ENCODE results near the gene UBE2D2.

Gene UBE2D2

DNA sequence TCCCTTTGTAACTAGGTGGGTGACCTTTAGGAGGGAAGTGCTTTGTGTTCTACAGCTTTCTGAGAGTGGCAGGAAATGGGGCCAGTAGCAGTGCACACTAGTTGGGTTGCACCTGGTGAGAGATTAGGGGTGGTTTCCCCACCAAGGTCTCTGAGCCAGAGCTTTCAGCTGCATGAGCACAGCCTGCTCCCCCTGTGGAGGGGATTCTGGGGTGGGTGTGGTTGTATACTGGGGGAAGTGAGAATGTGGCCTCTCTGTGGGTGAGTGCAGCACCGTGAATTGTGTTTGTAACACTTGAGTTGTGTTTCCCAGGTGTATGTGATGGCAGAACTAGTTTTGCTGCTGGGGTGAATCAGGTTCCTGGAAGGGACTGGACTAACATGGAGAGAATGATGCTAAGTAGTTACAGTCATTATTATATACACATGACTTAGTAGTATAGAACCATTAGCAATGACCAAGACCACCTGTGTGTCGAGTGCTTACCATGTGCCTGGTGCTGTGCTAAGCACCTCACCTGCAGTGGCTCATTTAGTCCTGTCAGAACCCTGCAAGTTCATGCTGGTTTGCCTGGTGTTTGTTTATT lies 75.2 kb downstream of the UBE2D2 start:
- peak; percentile 25 for DNase-seq

DNA sequence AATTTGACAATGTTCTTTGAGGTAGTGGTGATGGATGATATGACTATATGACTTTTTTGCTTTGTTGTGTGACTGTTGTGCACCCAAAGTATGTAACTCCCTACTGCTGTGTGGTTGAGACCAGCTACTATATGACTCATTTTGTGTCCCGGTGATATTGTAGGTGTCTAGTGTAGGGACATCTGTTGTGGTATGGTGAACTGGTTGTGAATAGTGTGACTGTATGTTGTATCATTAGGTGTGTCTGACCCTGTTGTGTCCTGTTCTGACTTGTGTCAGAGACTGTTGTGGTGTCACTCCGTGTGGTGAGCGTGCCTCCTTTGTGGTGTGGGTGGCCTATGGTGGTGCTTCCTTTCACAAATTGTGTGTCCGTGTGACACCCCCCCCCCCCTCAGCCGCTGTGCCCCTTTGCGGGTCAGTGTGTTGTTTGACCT lies 75.9 kb downstream of the UBE2D2 start:
- no peak for DNase-seq

DNA sequence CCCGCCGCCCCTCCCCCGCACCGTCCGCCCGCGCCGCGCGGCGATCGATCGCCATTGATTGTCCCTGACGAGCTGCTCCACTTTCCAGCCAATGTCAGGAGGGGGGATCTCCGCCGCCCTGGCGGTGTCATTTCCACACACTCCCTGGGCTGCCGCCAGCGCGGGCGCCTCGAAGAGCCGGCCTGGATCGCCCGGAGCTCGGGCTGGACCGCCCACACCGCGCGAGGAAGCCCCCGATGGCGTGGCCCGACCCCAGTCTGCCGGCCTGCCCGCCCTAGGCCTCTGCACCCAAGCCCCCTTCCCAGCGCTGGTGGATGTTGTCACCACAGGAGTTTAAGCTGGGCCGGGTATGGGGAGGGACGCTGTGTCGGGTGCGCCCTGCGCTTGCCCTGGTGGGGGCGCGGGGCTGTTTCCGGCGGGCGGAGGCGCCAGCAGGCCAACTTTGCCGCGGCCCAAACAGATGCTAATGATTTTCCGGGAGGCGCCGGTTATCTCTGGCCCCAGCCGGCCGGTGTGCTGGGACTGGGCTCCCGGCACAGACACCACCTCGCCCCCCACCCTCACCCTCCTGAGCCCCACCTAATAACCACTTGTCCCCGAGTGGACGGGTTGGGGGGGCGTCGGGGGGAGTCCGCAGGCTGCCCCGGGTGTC lies 76.4 kb downstream of the UBE2D2 start:
- peak; percentile 86 for DNase-seq

DNA sequence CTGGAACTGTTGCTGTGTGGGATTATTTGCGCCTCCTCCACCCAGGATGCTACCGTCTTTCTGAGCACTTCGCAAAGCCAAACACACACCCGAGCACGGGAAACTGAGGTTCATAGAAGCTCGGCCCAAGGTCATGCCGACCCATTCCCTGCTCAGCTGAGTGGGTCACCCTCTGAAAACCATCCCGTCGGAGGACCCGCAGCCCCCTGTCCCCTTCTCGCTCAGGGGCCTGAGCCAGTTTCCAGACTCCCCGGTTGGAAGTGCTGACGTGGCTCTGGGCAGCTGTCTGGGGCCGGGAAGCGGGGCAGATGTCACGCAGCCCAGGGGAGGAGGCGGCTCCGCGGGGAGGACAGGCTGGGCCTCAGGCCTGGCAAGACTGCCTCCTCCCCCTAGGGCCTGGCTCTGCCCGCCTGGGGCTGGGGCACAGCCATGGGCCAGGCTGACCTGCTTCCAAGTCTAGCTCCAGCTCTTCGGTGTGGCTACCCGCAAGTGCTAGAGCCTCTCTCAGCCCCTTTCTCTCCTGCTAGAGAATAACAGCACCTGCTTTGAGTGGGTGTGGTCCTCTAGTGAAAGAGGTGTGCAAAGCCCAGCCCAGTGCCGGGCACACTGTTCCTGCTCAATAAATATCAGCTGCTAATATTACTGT lies 77.1 kb downstream of the UBE2D2 start:
- DNase-seq, result peak; percentile 65

DNA sequence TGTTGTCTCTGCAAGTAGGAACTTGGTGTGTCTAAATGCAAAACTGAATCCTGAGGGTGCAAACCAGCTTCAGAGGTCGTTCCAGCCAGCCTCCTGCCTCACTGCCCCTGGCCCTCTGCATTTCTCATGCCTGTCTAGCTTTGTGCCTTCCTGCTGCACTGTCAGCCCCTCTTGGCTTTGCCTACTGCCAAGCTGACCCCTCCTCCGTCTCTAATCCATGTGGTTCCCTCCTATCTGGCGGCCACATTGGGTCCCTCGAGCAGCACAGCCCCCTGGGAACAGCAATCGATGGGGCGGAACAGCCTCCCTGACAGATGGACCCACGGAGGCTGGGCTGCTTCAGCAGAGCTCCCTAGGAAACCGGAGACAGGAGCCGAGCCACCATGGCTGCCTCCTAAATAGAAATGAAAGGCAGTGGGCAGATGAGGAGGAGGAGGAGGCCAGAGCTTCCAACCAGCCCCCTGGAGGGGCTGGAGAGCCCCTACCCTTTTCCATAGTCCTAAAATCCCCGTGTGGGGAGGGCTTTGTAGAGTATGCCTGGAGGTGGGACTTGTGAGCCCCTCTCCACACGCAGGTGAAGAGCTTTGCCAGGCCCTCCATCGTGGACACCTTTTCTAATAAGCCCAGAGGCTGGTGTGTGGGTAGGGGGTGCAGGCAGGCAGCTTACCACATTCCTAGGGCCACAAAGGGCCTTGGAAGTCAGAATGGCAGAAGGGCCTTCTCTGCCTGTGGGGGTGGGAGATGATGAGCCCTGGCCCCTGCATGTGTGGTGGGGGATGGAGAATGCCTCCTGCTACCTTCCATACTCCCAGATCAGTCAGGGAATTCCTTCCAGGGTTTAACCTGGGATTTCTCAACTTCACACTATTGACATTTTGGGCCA lies 77.8 kb downstream of the UBE2D2 start:
- DNase-seq, result peak; percentile 95

DNA sequence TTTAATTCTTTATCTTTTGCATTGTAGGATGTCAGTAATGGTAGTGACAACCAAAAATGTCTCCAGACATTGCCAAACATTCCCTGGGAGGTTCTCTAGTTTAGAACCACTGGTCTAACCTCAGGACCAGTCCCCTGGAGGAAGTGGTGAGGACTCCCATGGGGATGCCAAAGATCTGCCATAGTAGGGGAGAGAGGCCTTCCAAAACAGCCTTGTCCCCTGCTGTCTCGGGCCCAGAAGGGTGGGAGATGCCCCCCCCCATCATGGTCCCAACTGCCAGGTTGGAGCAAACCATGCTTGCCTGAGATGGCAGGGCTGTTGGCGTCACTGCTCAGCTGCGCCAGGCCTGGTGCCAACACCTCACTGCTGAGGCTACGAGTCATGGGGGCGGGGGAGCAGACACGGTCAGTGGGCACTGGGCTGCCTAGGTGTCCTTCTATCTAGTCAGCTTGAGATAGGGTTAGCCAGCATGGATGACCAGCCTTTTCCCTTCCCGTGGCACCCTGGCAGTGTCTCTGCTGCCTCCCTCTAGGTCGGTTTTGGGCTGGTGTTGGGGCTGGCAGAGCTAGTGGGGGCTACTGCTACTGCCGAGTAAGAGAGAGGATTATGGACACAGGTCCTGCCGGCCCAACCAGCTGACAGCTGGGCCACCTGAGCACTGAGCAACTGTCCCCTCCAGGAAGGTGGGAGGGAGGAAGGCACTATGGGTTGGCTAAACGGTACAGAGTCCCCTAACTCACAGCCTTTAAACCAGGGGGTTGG lies 78.7 kb downstream of the UBE2D2 start:
- peak; percentile 55 for DNase-seq

DNA sequence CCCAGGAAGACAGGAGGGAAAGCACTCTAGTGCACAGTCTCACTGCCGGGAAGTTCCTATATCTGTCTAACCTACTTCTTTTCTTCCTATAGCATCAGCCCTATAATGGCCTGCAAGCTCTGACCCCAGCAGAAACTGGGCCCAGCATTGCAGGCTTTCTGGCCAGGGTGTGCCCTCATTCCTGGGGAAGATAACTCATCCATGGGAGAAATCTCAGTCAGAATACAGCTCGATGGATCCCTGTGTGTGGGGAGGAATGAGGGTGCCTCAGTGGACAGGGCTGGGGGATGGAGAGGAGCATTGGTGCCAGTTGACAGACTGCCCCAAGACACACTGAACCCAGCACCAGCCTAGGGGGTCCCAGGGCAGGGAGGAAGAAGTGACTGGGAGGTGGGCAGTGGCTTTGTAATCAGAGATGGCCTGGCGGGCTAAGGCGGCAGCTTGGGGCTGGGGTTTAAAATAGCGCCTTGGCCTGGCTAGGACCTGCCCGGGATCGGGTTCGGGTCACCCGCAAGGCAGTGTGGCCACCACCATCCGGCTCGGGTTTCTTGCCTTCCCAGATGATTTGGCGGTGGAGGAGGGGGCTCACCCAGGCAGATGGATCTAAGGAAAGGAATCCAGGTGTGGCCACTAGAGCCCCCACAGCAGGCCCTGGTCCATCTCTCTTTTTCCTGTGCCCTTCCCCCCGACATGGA lies 79.4 kb downstream of the UBE2D2 start:
- DNase-seq, result no peak

DNA sequence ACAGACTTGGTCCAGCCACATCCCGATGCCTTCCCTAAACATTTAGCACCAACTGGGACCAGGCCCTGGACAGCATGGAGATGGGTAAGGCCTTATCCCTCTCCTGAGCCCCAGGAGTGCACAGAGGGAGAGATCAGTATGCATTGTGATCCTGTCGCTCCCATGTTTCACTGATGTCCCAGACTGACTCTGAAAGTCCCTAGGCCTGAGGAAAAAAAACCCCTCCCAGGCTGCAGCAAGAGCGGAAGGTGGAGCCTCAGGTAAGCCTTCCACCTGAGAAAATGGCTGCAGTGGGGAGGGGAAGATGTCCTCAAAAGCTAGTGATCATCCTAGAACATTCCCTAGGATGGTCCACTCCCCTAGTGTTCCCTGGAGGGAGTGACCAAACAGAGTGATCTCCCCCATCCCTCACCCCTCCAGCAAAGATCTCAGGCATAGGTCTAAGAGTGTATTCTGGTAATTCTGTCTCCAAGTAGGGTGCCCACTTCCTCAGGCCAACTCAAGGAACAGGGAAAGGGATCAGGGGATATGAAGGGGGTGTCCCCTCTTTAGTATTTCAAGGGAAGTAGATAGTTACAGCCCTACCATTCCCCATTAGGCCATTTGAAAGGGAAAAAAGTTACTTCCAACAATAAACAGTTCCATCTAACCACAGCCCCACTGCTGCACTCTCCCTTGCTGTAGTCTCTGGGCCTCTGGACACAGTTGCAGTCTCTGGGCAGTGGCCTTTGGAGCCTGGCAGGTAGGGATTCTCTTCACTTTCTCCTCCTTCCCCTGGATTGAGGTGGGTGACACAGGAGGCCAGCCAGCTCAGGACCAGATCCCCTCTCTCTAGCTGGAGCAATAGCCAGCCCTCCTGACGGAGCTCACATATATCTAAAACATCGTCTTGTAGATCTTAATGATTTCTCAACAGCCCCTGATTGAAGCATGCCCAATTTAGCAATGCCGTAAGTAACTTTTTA lies 80.3 kb downstream of the UBE2D2 start:
- DNase-seq, result no peak

DNA sequence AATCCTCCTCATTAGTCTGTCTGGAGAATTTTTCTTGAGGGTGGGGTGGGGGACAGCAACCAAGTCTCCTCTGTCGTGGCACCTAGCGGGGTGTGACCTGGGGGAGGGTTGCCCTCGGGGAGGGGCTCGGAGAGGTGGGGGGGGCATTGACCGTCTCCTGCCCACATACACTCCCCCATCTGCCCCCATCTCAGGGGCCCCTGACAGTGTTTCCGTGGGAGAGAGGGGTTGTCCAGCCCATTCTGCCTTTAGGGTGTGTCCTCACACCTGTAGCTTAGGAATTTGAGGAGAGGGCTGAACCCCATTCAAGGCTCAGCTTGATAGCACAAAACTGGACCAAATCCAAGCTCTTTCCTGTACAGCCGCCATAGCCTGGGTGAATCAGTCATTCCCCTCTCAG lies 81.1 kb downstream of the UBE2D2 start:
- no peak for DNase-seq

DNA sequence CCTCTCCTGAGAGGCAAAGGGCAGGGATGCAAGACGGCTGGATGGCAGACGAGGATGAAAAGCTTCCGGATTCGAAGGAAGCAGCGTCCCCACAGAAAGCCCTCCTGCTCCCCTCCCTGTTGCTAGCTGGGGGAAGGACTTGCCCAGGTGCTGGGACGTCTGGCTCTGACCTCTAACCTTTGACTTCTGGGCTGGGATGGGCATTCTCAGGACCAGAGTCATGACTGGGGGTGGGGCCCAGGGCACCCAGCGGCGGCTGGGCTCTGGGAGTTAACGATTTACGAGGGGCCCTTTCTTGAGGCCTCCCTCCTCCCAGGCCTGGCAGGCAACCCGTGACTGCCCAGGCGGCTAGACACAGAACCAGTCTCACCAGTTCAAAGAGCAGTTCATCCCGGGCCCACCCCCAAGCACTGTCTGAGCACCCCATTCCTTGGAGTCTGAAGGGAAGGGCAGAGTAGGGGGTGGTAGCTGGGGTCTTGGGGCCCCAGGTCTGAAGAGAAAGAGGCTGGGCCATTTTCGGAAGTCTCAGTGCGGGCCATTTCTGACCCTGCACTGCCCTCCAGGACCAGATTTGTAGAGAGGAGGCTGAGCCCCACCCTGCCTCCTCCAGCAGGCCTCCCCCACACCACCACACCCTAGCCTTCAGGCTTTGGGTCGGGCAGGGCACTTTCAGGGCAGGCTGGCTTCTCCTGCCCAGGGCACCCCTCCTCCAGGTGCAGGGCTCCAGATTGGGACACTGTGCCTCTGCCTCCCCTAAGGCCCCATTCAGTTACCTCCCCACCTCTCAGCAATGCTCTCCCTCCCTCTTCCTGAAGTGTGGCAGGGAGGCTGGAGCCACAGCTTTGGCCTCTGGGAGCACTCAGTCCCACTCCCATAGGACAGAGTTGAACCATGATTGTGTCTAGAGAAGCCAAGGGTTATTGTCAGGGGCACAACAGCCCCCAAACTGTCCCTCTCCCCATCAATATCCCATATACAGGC lies 82.0 kb downstream of the UBE2D2 start:
- DNase-seq, result no peak

DNA sequence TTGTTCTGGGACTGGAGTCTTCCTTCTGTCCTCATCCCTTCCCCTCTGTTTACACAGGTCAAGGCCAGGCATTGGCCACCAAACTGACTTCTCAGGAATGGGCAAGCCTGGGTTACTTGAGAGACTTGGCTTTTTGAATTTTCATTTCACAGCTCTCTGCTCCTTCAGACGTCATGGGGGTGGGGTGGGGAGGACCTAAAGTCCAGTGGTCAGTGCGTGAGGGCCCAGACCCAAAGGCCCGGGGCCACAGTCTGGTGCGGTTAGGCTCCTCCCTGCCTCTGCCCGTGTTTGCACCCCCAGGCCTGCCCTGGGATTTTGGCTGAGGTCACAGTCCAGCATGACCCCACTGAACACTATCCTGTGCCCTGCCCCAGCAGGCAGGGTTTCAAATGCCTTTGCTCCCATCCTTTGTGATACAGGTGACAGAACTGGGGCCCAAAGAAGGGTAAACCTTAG lies 82.9 kb downstream of the UBE2D2 start:
- no peak for DNase-seq

DNA sequence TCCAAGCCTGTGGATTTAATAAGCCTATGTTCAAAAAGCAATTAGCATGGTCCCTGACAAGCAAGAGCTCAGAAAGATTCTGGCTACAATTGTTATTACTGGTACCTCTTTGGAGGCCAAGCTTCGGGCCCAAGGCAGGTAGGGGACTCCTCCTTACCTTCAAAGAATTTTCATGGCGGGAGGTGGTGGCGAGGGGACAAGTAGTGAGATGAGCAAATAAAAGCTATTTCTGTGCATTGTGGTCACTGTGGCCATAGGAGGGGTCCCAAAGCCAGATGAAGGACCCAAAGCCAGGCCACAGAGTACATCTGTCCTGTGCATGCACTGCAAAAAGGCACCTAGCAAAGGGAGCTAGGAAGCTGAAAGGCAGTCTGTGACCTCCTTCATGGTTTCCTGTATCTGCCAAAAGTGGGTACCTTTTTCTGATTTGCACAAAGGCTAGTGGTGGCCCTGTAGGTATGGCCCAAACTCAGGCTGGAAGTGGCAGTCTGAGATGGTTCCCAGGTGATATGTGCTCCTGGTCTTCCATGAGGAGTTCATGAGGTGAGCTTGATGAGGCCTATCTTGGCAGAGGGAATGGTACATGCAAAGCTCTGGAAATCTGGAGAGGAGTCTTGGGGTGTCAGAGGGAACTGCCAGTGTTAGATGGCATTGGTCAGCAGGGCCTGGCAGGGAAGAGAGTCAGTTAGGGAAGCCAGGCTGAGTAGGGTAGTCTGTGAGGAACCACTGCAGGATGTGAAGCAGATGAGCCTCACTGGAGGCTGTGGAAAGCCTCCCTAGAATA lies 83.7 kb downstream of the UBE2D2 start:
- DNase-seq, result no peak

DNA sequence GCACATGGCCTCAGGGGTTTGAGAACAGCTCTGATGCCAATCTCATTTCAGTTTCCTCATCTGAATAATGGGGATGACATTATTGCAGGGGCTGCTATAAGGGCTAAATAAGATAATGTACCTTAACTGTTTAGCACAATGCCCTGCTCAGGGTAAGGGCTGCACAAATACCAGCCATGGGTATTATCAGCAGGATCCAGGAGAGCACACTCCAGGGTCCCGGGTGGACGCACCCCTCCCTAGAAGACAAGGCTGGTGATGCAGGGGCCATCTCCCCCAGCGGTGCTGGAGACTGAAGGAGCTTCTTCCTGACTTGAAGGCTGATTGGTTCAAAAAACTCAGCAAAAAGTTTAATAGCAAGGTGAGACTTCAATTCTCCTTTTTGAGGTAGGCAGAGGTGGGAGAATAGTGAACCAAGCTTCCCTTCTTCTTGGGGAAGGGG lies 84.3 kb downstream of the UBE2D2 start:
- DNase-seq, result no peak

DNA sequence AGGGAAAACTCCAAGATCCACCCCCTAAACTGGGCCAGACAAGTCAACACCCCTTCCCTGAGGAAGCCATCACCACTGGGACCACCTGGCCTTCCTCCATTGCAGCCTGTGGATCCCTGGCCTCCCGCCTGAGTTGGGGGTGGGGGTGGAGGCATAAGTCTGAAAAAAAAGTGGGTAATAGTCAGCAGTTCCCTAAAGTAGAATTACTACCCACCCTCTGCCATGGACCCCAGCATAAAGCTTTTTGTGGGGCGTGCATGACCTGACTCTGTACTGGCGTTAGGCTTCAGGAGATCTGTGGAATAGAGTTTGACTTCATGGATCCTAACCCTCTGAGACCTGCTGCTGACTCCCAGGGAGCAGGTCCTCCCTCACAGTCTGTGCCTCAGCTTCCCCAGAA lies 85.0 kb downstream of the UBE2D2 start:
- no peak for DNase-seq

DNA sequence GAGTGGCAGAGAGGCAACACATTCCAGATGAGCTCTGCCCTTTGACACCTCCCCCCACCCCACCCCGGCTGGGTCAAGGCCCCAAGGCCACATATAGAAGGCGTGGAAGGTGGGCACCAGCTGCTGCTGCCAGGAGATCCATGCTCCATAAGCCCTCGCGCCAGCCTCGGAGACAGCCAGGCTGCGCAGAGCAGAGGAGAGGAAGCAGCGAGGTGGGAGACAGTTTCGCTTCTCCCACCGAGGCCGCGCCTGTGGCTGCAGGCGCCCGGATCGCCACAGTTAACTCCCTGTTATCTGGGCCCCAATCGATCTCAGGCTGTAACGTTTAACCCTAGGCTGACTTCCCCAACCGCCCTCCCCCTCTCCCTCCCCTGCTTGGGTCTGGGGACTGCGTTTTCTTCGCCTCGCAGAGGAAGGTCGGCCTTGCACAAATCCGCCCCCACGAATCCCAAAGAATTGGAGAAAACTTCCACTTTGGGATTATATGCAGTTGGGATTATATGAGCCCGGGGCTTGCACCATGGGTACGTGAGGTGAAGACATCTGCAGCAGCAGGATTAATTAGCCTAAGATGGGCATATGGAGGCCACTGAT lies 85.9 kb downstream of the UBE2D2 start:
- peak; percentile 81 for DNase-seq

DNA sequence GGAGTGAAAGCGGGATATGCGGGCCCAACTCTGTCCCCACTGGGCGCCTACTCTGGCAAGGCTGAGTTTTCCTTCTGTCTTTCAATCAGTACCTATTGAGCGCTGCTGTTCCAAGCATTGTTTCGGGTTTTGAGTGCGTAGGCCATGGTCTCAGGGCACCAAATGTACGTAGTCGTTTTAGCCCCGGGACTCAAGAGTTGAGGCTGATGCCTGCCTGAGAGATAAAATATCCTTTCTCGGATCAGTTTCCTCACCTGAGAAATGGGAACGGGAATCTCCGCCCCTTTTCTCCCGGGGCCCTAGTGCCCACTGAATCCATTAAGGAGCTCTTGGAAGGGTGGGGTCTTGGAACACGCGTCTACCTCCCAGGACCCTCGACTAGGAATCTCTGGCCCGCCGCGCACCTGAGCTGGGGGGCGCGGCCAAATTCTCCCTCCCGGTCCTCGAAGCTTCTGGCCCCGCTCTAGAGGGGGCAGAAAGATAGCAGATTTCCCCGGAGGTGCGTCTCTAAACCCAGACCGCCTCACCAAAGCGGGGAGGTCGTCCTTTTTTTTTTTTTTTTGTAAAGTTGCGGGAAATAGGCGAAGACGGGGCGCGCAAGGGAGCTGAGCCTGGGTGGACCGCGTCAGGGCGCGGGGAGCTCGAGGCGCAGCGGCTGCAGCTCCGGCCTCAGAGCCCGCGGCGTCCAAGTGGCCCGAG lies 86.5 kb downstream of the UBE2D2 start:
- no peak for DNase-seq
